NCI-H748 treated with DMSO at 0.1 percent for 48 hours (cell line): ENCODE measurements around the gene IL1RL2.

ENCODE experiments used
- DNase-seq: peaks from one replicate; lab custom pipeline; 2025; lab: John Stamatoyannopoulos, UW

Gene IL1RL2

DNA sequence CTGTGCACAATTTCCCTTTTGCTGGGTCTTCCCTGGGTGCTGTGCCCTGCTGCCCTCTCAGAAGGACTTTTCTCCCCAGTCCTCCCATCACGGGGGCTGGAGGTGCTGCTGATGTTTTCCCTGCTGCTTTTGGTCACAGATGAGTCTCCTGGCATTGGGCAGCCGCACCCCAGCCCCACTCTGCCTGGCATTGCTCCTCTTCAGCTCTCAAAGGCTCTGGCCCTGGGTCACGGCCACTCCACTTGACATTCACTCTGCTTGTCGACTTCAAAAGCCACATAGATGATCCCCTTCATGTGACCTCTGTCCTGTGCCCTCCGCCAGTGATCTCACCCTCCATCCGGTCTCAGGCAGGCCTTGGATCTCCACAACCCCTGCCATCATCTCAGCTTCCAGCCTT, 81.0 kb downstream of the IL1RL2 start:
- no peak for DNase-seq

GRCh38 chr2:102268510-102269199, 81.8 kb downstream of the IL1RL2 start:
- DNase-seq: no peak

DNA sequence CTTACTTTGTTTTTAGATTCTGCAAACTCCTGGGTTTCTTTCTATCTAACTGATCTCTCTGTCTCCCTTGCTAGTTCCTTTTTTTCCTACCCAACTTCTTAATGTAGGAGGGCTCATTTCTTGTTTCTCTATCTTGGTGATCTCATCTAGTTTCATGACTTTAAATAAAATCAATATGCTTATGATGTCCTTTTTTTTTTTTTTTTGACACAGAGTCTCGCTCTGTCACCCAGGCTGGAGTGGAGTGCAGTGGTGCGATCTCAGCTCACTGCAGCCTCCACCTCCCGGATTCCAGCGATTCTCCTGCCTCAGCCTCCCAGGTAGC, 82.3 kb downstream of the IL1RL2 start:
- no peak for DNase-seq

- no peak for DNase-seq
Measured at GRCh38 chr2:102271844-102272243, 85.0 kb downstream of the IL1RL2 start.

DNA sequence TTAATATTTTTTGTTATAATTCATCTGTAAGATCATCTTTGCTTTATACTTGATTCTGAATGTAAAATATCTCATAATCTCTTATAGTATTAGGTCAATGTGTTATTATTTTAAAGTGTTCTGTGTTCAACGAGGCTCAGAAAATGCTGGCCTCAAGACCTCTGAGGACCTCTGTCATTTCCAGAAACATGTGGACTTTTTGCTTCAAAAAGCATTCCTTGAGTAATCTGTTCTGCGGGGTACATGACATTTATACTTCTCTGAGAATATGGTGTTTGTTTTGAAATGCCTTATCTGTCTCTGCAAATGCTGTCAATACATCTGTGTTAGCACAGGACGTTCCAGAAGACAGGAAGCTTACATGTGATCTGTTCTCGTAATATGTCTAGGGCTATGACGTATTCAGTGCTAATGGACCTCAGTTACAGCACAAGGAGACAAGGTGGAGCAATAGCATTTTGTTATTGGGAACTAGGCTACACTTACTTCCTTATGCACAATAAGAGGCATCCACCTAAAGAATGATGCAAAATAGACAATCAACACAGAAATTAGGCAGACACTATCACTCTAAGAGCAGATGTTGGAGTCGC, 86.9 kb downstream of the IL1RL2 start:
- DNase-seq: no peak

- DNase-seq: no peak
Measured at GRCh38 chr2:102276549-102277201, 89.9 kb downstream of the IL1RL2 start.

- no peak for DNase-seq
Measured at GRCh38 chr2:102277202-102277700, 90.4 kb downstream of the IL1RL2 start.

DNA sequence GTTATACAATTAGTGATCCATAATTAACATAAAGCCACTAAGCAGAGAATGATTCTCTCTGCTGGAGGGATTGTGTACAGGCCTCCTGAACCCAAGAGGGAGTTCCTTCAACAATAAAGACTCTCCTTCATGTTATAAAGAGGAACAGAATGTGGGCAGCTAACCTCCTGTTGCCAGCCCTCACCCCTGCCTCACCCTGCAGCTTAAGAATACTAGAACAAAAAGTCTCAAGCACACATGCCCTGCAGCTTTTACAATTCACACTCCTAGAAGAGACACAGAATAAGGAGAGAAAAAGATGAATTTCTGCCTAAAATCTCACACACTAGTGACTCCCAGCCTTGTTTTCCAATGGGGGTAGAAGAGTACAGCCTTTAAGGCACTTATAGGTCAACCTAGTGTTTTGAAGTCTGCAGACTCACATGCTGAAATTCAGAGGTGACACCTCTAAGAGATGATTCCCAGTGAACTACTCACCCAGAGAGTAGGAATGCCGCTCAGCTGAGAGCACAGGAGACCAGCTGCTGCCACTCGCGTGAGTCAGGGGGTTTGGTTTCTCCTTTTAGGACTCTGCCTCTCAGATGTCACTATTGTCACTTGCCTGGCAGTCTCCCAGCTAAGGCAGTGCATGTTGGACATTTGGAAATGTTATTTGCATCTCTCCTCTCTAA, 92.0 kb downstream of the IL1RL2 start:
- no peak for DNase-seq

- DNase-seq: no peak
Measured at GRCh38 chr2:102279391-102279735, 92.5 kb downstream of the IL1RL2 start.

DNA sequence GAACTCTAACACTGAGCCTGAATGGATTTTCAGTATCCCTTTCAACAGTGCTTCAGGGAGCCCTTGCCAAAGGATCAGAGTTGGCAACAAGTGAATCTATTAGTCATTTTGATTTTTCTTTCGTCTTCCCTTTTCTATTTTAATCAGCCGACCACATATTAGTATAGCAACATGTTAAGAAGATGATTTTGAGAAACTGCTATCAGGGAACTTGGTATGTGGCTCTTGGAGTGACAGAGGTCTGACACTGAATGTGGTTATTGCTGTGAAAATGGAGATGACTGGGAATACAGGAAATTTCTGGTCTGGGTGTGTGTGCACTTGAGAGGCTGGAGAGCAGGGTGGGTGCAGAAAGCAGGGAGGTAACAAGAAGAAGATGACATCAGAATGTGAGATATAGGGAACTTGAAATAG, 95.9 kb downstream of the IL1RL2 start:
- no peak for DNase-seq

- no peak for DNase-seq
Measured at GRCh38 chr2:102283996-102284395, 97.2 kb downstream of the IL1RL2 start.

DNA sequence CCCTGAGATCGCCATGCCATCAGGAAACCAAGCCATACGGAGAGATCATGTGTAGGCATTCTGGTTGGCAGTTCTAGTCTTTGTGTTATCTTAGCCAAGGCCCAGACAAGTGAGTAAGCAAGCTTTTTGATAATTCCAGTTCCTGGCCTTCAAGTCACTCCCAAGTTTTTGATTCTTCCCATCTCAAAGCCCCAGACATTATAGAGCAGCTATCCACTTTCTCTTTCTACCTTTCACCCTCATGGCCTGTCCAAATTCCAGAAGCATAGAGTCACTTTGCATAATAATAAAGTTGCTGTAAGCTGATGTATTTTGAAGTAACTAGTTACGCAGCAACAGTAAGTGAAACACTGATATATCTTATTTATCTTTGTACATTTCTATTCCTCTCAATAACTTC, 97.8 kb downstream of the IL1RL2 start:
- no peak for DNase-seq

GRCh38 chr2:102285368-102285767, 98.5 kb downstream of the IL1RL2 start:
- DNase-seq: no peak

GRCh38 chr2:102286041-102286440, 99.2 kb downstream of the IL1RL2 start:
- DNase-seq: no peak

DNA sequence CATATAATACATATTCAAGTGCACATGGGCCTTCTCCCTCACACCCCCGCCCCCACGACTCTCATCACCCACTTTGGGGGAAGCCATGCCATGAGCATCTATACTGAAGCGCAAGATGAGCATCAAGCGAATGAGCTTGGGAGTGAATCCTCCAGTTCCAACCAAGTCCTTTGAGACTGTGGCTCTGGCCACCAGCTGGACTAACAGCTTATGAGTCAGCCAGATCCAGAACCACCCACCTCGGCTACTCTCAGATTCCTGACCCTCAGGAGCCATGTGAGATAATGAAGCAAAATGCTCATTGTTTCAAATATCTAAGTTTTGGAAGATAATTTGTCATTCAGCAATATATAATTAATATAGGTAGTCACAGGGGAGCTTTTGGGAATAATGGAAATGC, 102.3 kb downstream of the IL1RL2 start:
- DNase-seq: no peak
